Astrocyte (in vitro differentiated cells and primary cell): ENCODE results near the gene C2CD4B.

Experiments
- EZH2 ChIP-seq: IDR thresholded peaks from 2 replicates; pipeline ENCODE4 v1.6.1; 2012; ENCODE audit warnings: mild to moderate bottlenecking, low read length, inconsistent platforms; ENCODE audit not compliant: insufficient read depth
- TF ChIP-seq, protein P1 (sequence below): IDR thresholded peaks from 2 replicates; pipeline ENCODE4 v1.5.1; 2011; ENCODE audit warnings: low read depth, mild to moderate bottlenecking, inconsistent platforms, low read length, moderate library complexity; ENCODE audit not compliant: insufficient read depth

DNA sequence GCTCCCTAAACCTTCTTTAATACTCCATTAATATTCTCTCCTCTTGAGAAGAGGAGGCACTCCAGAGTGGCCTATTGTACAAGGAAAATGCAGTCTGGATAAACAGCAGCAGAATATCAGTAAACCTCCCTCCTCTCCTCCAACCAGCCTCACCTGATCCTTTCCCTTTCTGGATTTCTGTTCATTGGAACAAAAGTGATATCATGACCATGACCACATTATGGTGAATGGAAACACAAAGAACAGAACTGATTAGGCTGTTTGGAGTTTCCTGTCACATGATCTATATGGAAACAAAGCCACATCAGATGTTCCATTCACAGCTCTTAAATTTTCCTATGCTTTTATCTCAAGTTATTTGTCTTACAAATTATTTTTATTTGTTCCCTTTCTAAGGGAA lies 14.6 kb downstream of the C2CD4B start:
- TF ChIP-seq, protein P1, sequence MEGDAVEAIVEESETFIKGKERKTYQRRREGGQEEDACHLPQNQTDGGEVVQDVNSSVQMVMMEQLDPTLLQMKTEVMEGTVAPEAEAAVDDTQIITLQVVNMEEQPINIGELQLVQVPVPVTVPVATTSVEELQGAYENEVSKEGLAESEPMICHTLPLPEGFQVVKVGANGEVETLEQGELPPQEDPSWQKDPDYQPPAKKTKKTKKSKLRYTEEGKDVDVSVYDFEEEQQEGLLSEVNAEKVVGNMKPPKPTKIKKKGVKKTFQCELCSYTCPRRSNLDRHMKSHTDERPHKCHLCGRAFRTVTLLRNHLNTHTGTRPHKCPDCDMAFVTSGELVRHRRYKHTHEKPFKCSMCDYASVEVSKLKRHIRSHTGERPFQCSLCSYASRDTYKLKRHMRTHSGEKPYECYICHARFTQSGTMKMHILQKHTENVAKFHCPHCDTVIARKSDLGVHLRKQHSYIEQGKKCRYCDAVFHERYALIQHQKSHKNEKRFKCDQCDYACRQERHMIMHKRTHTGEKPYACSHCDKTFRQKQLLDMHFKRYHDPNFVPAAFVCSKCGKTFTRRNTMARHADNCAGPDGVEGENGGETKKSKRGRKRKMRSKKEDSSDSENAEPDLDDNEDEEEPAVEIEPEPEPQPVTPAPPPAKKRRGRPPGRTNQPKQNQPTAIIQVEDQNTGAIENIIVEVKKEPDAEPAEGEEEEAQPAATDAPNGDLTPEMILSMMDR = no peak
- TF ChIP-seq EZH2 = no peak
